GM12865 (cell line): ENCODE measurements around the gene TBPL2.
"Not testable (repeated sequence)": the region's sequence is repeated elsewhere in the genome, so short reads cannot be mapped to it uniquely, and the experiment has no call there.

Experiments used
- DNase-seq: peaks from one replicate; pipeline ENCODE4 v3.0.0; 2010; ENCODE audit warnings: low read depth
- H3K4me3 ChIP-seq: 2 replicates; pipeline ENCODE4 v1.5.1; 2011; ENCODE audit warnings: mild to moderate bottlenecking, low read depth, low read length, control low read depth
- TF ChIP-seq, protein P1 (sequence below): IDR thresholded peaks from 2 replicates; pipeline ENCODE4 v1.5.1; 2011; ENCODE audit warnings: low read length, control low read depth, low read depth, inconsistent platforms; ENCODE audit not compliant: insufficient read depth; ENCODE audit errors: missing control alignments

The TBPL2 gene

DNA sequence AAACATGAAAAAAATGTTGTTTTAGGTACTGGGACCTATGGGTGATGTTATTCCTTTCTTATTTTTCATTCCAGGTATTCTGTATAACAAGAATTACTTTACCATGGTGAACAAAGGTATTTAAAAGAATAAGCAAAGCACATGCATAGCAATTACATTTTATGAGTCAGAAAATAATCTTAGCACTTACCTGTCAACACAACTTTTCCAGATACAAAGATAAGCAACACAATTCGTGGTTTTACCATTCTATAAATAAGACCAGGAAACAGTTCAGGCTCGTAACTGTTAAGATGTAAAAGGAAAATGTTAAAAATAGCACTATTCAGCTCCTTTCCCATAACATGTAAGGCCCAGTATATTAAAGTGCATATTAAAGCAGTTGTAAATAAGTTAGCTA is 16.4 kb downstream of the TBPL2 start:
- DNase-seq: no peak
- H3K4me3 ChIP-seq: no peak overlapping the region
- TF ChIP-seq, protein P1, sequence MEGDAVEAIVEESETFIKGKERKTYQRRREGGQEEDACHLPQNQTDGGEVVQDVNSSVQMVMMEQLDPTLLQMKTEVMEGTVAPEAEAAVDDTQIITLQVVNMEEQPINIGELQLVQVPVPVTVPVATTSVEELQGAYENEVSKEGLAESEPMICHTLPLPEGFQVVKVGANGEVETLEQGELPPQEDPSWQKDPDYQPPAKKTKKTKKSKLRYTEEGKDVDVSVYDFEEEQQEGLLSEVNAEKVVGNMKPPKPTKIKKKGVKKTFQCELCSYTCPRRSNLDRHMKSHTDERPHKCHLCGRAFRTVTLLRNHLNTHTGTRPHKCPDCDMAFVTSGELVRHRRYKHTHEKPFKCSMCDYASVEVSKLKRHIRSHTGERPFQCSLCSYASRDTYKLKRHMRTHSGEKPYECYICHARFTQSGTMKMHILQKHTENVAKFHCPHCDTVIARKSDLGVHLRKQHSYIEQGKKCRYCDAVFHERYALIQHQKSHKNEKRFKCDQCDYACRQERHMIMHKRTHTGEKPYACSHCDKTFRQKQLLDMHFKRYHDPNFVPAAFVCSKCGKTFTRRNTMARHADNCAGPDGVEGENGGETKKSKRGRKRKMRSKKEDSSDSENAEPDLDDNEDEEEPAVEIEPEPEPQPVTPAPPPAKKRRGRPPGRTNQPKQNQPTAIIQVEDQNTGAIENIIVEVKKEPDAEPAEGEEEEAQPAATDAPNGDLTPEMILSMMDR: no peak

DNA sequence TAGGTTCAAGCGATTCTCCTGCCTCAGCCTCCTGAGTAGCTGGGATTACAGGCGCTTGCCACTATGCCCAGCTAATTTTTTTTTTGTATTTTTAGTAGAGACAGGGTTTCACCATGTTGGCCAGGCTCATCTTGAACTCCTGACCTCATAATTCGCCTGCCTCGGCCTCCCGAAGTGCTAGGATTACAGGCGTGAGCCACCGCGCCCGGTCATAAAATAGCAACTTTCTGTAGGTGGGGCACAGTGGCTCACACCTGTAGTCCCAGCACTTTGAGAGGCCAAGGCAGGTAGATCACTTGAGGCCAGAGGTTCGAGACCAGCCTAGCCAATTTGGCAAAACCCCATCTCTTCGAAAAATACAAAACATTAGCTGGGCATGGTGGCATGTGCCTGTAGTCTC is 18.1 kb downstream of the TBPL2 start:
- not testable (repeated sequence) for DNase-seq, H3K4me3 ChIP-seq

DNA sequence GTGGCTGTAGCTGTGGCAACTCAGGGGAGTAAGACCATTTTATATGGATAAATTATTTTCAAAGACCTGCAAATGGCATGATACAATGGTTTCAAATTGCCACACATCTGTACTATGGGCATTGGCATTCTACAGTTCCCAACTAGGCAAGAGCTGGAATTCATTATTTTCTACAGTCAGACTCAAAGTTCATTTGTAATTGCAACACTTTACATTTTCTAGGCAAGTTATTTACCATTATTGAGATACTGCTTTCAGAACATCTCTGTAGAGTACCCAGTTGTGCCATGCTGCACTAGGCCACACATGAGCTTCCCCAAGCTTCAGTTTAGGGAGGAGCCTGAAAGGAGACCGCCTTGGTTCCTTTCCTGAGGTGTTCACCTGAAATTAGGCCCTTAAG is 20.8 kb downstream of the TBPL2 start:
- DNase-seq: no peak
- TF ChIP-seq, protein P1: no peak
- no peak overlapping the region for H3K4me3 ChIP-seq

GRCh38 chr14:55418411-55418810 is 22.0 kb downstream of the TBPL2 start:
- DNase-seq: no peak
- TF ChIP-seq, protein P1: no peak
- H3K4me3 ChIP-seq: no peak overlapping the region

- TF ChIP-seq, protein P1: no peak
- no peak for DNase-seq
- H3K4me3 ChIP-seq: no peak overlapping the region
These were observed 22.5 kb downstream of the TBPL2 start for GRCh38 chr14:55417955-55418354.

- no peak overlapping the region for H3K4me3 ChIP-seq
- peak; percentile 28 for DNase-seq
- TF ChIP-seq, protein P1: peak; percentile 48
These were observed 23.6 kb downstream of the TBPL2 start for GRCh38 chr14:55416866-55417265.

DNA sequence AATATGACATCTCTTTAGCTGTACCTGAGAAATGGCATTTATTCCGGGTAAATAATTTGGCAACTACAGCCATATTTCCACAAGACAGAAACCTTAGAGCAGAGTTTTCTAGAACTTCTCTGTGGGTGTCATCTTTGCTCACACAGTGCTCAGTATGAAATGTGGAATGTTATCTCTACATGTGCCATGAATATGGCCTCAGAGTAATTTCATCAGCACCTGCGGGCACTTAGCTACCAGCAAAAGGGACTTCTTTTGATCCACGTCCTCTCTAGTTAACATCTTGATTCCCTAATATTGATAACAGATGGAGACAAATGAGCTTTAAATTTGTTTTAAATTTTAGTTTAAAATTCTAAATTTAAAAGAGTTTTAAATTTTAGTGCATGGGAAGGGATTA is 25.9 kb downstream of the TBPL2 start:
- no peak overlapping the region for H3K4me3 ChIP-seq
- no peak for DNase-seq
- TF ChIP-seq, protein P1: no peak
